Fibroblast of skin of back (primary cell): ENCODE results near the gene TMX1.
A peak's percentile ranks its signal among the peaks of the same experiment; 100 is the strongest.

Experiments used
- DNase-seq: peaks from one replicate; pipeline ENCODE4 v3.0.0-alpha.2; 2013

TMX1 gene

DNA sequence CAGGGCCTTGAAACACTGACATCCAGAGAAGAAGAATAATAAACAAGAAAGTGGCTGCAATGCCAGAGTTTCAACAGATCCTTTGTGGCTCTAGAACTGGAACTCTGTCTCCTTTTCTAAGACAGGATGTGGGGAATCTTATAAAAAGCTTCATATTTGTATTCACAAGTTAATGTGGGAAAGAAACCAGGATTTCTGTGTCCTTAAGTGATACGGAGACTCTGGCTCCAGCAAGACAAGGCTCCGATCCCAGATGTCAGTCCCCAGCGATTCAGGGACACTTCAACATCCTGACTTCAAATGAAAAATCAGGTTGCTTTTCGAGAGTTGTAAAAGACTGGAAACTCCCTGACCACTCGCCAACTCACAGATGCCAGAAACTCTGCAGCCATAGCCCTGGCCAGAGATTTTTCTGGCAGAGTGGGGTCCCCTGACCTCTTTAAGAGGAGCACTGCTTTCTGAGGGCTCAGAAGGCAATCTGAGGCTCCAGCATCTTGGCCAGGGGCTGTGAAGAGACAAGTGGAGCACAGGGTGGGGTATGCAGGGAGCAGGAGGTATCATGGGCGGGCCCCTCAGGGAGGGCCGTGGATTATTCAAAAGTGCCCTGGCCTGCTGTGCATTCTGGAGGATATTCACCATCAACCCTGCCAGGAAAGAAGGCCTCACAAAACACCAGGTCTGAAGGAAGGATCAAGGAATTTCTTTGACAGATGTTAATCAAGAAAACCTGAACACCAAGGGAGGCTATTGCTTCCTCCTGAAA lies 53.3 kb downstream of the TMX1 start:
- peak; percentile 46 for DNase-seq

GRCh38 chr14:51293912-51294389 lies 53.9 kb downstream of the TMX1 start:
- no peak for DNase-seq

GRCh38 chr14:51294951-51295525 lies 55.0 kb downstream of the TMX1 start:
- DNase-seq: no peak

- DNase-seq: no peak
Observed at GRCh38 chr14:51295646-51296263, 55.7 kb downstream of the TMX1 start.

DNA sequence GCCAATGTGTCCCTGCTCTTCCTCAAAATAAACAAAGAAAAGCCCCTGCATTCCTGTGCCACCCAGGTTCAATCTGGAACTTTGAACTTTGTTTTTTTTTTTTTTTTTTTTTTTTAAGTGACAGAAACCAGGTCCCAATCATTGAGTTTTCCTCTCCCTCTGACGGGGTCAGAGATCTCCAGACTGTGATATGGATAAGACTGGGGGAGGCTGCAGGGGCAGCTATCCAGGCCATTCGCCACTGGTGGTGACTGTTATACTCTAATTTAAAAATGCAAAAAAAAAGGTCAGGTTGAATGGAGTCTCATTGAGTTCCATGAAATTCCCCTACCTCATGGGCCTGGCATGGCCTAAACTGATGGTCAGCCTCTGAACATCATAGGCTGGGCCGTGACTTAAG lies 57.0 kb downstream of the TMX1 start:
- no peak for DNase-seq

GRCh38 chr14:51298895-51299294 lies 58.8 kb downstream of the TMX1 start:
- DNase-seq: peak; percentile 61

GRCh38 chr14:51302295-51303030 lies 62.4 kb downstream of the TMX1 start:
- DNase-seq: no peak

DNA sequence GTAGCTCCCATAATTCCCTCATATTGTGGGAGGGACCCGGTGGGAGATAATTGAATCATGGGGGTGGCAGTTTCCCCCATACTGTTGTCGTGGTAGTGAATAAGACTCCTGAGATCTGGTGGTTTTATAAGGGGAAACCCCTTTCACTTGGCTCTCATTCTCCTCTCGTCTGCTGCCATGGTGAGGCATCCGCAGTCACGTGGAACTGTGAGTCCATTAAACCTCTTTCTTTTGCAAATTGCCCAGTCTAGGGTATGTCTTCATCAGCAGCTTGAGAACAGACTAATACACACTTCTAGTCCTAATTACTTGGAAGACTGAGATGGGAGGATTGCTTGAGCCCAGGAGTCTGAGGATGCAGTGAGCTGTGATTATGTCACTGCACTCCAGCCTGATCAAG lies 64.4 kb downstream of the TMX1 start:
- peak; percentile 59 for DNase-seq

GRCh38 chr14:51304941-51305340 lies 64.9 kb downstream of the TMX1 start:
- peak; percentile 97 for DNase-seq

- no peak for DNase-seq
Observed at GRCh38 chr14:51305751-51306150, 65.7 kb downstream of the TMX1 start.
